Astrocyte (in vitro differentiated cells and primary cell): Measurements from ENCODE around the gene MBLAC1. TPM values are rescaled to one million over a fixed set of nuclear protein-coding genes. Genes with fewer than 3 reads are reported as not detected.
A peak's percentile ranks its signal among the peaks of the same experiment; 100 is the strongest.

ENCODE experiments used
- DNase-seq: peaks from one replicate; pipeline ENCODE4 v3.0.0-alpha.2; 2010; ENCODE audit warnings: low read depth
- FAIRE-seq: peaks from 2 replicates; lab custom pipeline; 2011; peaks lifted over from hg19 to GRCh38; lab: Jason Lieb, UNC
- H2AFZ ChIP-seq: 2 replicates; pipeline ENCODE4 v1.6.0; 2012; ENCODE audit warnings: low read depth, low read length, inconsistent platforms
- H3K27ac ChIP-seq: 2 replicates; pipeline ENCODE4 v1.5.1; 2011; ENCODE audit warnings: low read depth, low read length, inconsistent platforms
- H3K27me3 ChIP-seq: 2 replicates; pipeline ENCODE4 v1.6.0; 2011; ENCODE audit warnings: low read length, inconsistent platforms; ENCODE audit not compliant: insufficient read depth
- H3K36me3 ChIP-seq: 2 replicates; pipeline ENCODE4 v1.5.1; 2011; ENCODE audit warnings: low read length, inconsistent platforms; ENCODE audit not compliant: insufficient read depth
- H3K4me1 ChIP-seq: 2 replicates; pipeline ENCODE4 v1.5.1; 2011; ENCODE audit warnings: low read length, inconsistent platforms; ENCODE audit not compliant: insufficient read depth
- H3K4me2 ChIP-seq: 2 replicates; pipeline ENCODE4 v1.6.0; 2012; ENCODE audit warnings: low read length, inconsistent platforms
- H3K4me3 ChIP-seq: 2 replicates; pipeline ENCODE4 v1.5.1; 2011; ENCODE audit warnings: low read depth, mild to moderate bottlenecking, low read length, inconsistent platforms; ENCODE audit not compliant: insufficient read depth
- H3K79me2 ChIP-seq: 2 replicates; pipeline ENCODE4 v1.6.0; 2012; ENCODE audit warnings: mild to moderate bottlenecking, low read length, inconsistent platforms; ENCODE audit not compliant: insufficient read depth
- H3K9ac ChIP-seq: 2 replicates; pipeline ENCODE4 v1.6.0; 2012; ENCODE audit warnings: mild to moderate bottlenecking, low read length, inconsistent platforms
- H3K9me3 ChIP-seq: 2 replicates; pipeline ENCODE4 v1.5.1; 2012; ENCODE audit warnings: low read depth, mild to moderate bottlenecking, low read length, inconsistent platforms; ENCODE audit not compliant: insufficient read depth
- H4K20me1 ChIP-seq: 2 replicates; pipeline ENCODE4 v1.6.0; 2012; ENCODE audit warnings: low read length, inconsistent platforms; ENCODE audit not compliant: insufficient read depth
- H3K27ac Mint-ChIP-seq: one replicate; pipeline ENCODE4 v1.8.0; 2021; ENCODE audit warnings: mild to moderate bottlenecking, mixed read lengths; ENCODE audit not compliant: unreplicated experiment
- H3K27me3 Mint-ChIP-seq: one replicate; pipeline ENCODE4 v1.8.0; 2021; ENCODE audit warnings: low read depth, mixed read lengths; ENCODE audit not compliant: unreplicated experiment
- H3K36me3 Mint-ChIP-seq: one replicate; pipeline ENCODE4 v1.8.0; 2021; ENCODE audit warnings: low read depth, mixed read lengths; ENCODE audit not compliant: unreplicated experiment
- H3K4me1 Mint-ChIP-seq: one replicate; pipeline ENCODE4 v1.8.0; 2021; ENCODE audit warnings: low read depth, mixed read lengths; ENCODE audit not compliant: unreplicated experiment
- H3K4me3 Mint-ChIP-seq: one replicate; pipeline ENCODE4 v1.8.0; 2021; ENCODE audit warnings: mild to moderate bottlenecking, moderate library complexity, mixed read lengths; ENCODE audit not compliant: unreplicated experiment
- H3K9me3 Mint-ChIP-seq: one replicate; pipeline ENCODE4 v1.8.0; 2021; ENCODE audit warnings: mild to moderate bottlenecking, mixed read lengths; ENCODE audit not compliant: unreplicated experiment
- EZH2 ChIP-seq: IDR thresholded peaks from 2 replicates; pipeline ENCODE4 v1.6.1; 2012; ENCODE audit warnings: mild to moderate bottlenecking, low read length, inconsistent platforms; ENCODE audit not compliant: insufficient read depth
- total RNA-seq: library from RNA; stranded (reverse); gene quantifications from 2 replicates; pipeline ENCODE4 v1.2.1, GENCODE V29; 2021
- TF ChIP-seq, protein P1 (sequence below): IDR thresholded peaks from 2 replicates; pipeline ENCODE4 v1.5.1; 2011; ENCODE audit warnings: low read depth, mild to moderate bottlenecking, inconsistent platforms, low read length, moderate library complexity; ENCODE audit not compliant: insufficient read depth

MBLAC1 gene
- total RNA-seq, 1 donor from 2014 or later, result 2.7 TPM

DNA sequence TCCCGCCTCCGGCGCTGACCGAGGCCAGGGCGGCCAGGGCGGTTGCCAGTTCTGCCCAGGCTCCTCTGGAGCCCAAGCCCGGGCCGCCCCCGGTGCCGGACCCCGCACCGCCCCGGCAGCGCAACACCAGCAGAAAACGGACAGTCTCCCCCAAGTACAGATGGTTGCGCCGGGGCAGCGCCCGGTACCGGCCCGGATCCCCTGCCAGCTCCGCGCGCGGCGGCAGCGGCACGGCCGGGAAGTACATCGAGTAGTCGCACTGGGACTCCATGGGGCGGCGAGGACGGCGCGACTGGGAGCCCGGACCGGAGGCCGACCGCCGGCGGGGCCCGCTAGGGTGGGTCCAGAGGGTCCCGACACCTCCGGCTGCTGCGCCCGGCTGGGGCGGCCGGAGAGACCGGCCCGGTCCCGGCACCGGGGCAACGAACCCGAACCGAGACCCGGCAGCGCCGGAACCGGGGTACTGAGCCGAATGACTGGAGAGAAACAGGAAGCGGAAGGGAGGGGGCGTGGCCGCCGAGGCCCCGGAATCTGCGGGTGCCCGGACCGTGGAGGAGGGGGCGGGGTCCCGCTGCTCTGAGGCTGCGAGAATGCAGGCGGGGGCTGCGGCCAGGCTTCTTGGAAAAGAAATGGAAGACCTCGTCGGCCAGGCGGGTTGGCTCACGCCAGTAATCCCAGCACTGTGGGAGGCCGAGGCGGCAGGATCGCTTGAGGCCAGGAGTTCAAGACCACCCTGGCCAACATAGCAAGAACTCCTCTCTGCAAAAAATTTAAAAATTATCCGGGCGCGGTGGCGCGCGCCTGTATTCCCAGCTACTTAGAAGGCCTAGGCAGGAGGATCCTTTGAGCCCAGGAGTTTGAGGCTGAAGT lies 31.7 kb downstream of the MBLAC1 start, which contains the start of gene TRAPPC14:
Gene TRAPPC14, minus strand, starts transcription at position 495 of the 870 bp plus-strand sequence. Its CDS starts 224 bp downstream, at position 271.
- Histone ChIP-seq H3K4me2 (peak within 1 kb of the TSS; percentile 92), H3K79me2 (peaks cover 35% of the 10 kb centered on the region), H2AFZ (peak within 1 kb of the TSS; percentile 75), H3K9me3 (no peaks in the 10 kb centered on the region), H3K4me1 (peaks cover 7% of the 10 kb centered on the region), H3K27ac (peak within 1 kb of the TSS; percentile 61), H3K9ac (peak within 1 kb of the TSS; percentile 93), H3K4me3 (peak within 1 kb of the TSS; percentile 77), H3K27me3 (no peaks in the 10 kb centered on the region), H3K36me3 (peaks cover 9% of the 10 kb centered on the region), H4K20me1 (peaks cover 40% of the 10 kb centered on the region)
- Mint-ChIP-seq H3K4me1 (peaks cover 7% of the 10 kb centered on the region), H3K9me3 (no peaks in the 10 kb centered on the region), H3K4me3 (peak within 1 kb of the TSS; percentile 84), H3K27me3 (peaks cover 2% of the 10 kb centered on the region), H3K36me3 (peaks cover 7% of the 10 kb centered on the region), H3K27ac (peak within 1 kb of the TSS; percentile 74)
- TF ChIP-seq EZH2, result no peak
- TF ChIP-seq, protein P1, sequence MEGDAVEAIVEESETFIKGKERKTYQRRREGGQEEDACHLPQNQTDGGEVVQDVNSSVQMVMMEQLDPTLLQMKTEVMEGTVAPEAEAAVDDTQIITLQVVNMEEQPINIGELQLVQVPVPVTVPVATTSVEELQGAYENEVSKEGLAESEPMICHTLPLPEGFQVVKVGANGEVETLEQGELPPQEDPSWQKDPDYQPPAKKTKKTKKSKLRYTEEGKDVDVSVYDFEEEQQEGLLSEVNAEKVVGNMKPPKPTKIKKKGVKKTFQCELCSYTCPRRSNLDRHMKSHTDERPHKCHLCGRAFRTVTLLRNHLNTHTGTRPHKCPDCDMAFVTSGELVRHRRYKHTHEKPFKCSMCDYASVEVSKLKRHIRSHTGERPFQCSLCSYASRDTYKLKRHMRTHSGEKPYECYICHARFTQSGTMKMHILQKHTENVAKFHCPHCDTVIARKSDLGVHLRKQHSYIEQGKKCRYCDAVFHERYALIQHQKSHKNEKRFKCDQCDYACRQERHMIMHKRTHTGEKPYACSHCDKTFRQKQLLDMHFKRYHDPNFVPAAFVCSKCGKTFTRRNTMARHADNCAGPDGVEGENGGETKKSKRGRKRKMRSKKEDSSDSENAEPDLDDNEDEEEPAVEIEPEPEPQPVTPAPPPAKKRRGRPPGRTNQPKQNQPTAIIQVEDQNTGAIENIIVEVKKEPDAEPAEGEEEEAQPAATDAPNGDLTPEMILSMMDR, result no peak
- no peak for FAIRE-seq
- DNase-seq, result peak; percentile 66

- H3K4me1 Mint-ChIP-seq, result peaks cover 7% of the 10 kb centered on the region
- peaks cover 9% of the 10 kb centered on the region for H3K36me3 ChIP-seq
- H3K4me2 ChIP-seq, result peak overlapping the region; percentile 92
- no peak for TF ChIP-seq EZH2
- TF ChIP-seq, protein P1, result no peak
- H3K36me3 Mint-ChIP-seq, result peaks cover 2% of the 10 kb centered on the region
- peaks cover 34% of the 10 kb centered on the region for H4K20me1 ChIP-seq
- H3K79me2 ChIP-seq, result peaks cover 35% of the 10 kb centered on the region
- no peak for FAIRE-seq
- H3K27me3 ChIP-seq, result no peaks in the 10 kb centered on the region
- peak overlapping the region; percentile 75 for H2AFZ ChIP-seq
- peak overlapping the region; percentile 93 for H3K9ac ChIP-seq
- peak overlapping the region; percentile 74 for H3K27ac Mint-ChIP-seq
- no peaks in the 10 kb centered on the region for H3K9me3 ChIP-seq
- no peak for DNase-seq
- H3K4me1 ChIP-seq, result peaks cover 7% of the 10 kb centered on the region
- H3K4me3 Mint-ChIP-seq, result peak overlapping the region; percentile 84
- H3K9me3 Mint-ChIP-seq, result no peaks in the 10 kb centered on the region
- peaks cover 2% of the 10 kb centered on the region for H3K27me3 Mint-ChIP-seq
- peak overlapping the region; percentile 77 for H3K4me3 ChIP-seq
- no peak overlapping the region for H3K27ac ChIP-seq
Observed at GRCh38 chr7:100159099-100159623, 32.4 kb downstream of the MBLAC1 start.
